HG02840 (cell line): ENCODE results near the gene NFATC1.

Experiments used
- ATAC-seq: cut with Tn5 transposase; IDR thresholded peaks from one replicate; pipeline ENCODE4 v1.9.1; 2021; ENCODE audit warnings: mild to moderate bottlenecking, moderate library complexity, moderate number of reproducible peaks; ENCODE audit not compliant: unreplicated experiment, low FRiP score

The NFATC1 gene

GRCh38 chr18:79436556-79437275 lies 41.0 kb downstream of the NFATC1 start:
- ATAC-seq: no peak

- no peak for ATAC-seq
Measured at GRCh38 chr18:79438089-79438897, 42.6 kb downstream of the NFATC1 start.

- ATAC-seq: no peak
Measured at GRCh38 chr18:79438898-79439627, 43.3 kb downstream of the NFATC1 start.

- no peak for ATAC-seq
Measured at GRCh38 chr18:79439628-79440023, 43.9 kb downstream of the NFATC1 start.

- no peak for ATAC-seq
Measured at GRCh38 chr18:79440316-79441110, 44.8 kb downstream of the NFATC1 start.

- no peak for ATAC-seq
Measured at GRCh38 chr18:79441420-79441819, 45.7 kb downstream of the NFATC1 start.

GRCh38 chr18:79442508-79443221 lies 46.9 kb downstream of the NFATC1 start:
- no peak for ATAC-seq

GRCh38 chr18:79445221-79445620 lies 49.5 kb downstream of the NFATC1 start:
- no peak for ATAC-seq

- ATAC-seq: no peak
Measured at GRCh38 chr18:79445696-79446561, 50.2 kb downstream of the NFATC1 start.

GRCh38 chr18:79446931-79447330 lies 51.2 kb downstream of the NFATC1 start:
- ATAC-seq: no peak

GRCh38 chr18:79447703-79448367 lies 52.1 kb downstream of the NFATC1 start:
- no peak for ATAC-seq

- ATAC-seq: no peak
Measured at GRCh38 chr18:79448621-79449020, 52.9 kb downstream of the NFATC1 start.

GRCh38 chr18:79449551-79450288 lies 54.0 kb downstream of the NFATC1 start:
- ATAC-seq: no peak

GRCh38 chr18:79450289-79451080 lies 54.8 kb downstream of the NFATC1 start:
- ATAC-seq: no peak

GRCh38 chr18:79451237-79452125 lies 55.8 kb downstream of the NFATC1 start:
- ATAC-seq: no peak
